Activated CD8-positive, alpha-beta T cell treated with anti-CD3 and anti-CD28 coated beads for 36 hours (primary cell): Measurements from ENCODE around the gene SYNPO. TPM values are rescaled to one million over a fixed set of nuclear protein-coding genes. Genes with fewer than 3 reads are reported as not detected.

Experiments
- ATAC-seq: fragments of 200-7000 bp; cut with Tn5 transposase; one replicate; pipeline ENCODE4 v1.10.0; 2021; ENCODE audit warnings: mild to moderate bottlenecking, moderate library complexity
- CTCF ChIA-PET: fragments of 350-600 bp; sonication (Branson Sonifier 250); formaldehyde crosslinking; loops from one replicate; lab custom pipeline; 2021; ENCODE audit warnings: antibody characterized with exemption; lab: Charles Lee
- POLR2A ChIA-PET: fragments of 350-600 bp; sonication (Branson Sonifier 250); formaldehyde crosslinking; loops from one replicate; lab custom pipeline; 2021; ENCODE audit warnings: antibody characterized with exemption; lab: Charles Lee
- DNase-seq: peaks from one replicate; pipeline ENCODE4 v3.0.0-alpha.2; 2020
- H3K27ac Mint-ChIP-seq: one replicate; pipeline ENCODE4 v1.8.0; 2021; ENCODE audit warnings: mild to moderate bottlenecking, mixed read lengths
- H3K27me3 Mint-ChIP-seq: one replicate; pipeline ENCODE4 v1.8.0; 2021; ENCODE audit warnings: mixed read lengths
- H3K36me3 Mint-ChIP-seq: one replicate; pipeline ENCODE4 v1.8.0; 2021; ENCODE audit warnings: low read depth, mixed read lengths
- H3K4me1 Mint-ChIP-seq: one replicate; pipeline ENCODE4 v1.8.0; 2021; ENCODE audit warnings: low read depth, mixed read lengths
- H3K4me3 Mint-ChIP-seq: one replicate; pipeline ENCODE4 v1.8.0; 2021; ENCODE audit warnings: mild to moderate bottlenecking, moderate library complexity, mixed read lengths
- H3K9me3 Mint-ChIP-seq: one replicate; pipeline ENCODE4 v1.8.0; 2021; ENCODE audit warnings: mixed read lengths
- CTCF ChIP-seq: fragments of 200-600 bp; IDR thresholded peaks from one replicate; pipeline ENCODE4 v1.8.0; 2022; ENCODE audit warnings: antibody characterized with exemption, mild to moderate bottlenecking
- intact Hi-C: fragments of 100-400 bp; cut with micrococcal nuclease; formaldehyde crosslinking; loops from one replicate; pipeline ENCODE4 v1.10.0; 2022
- total RNA-seq, 2 experiments: library from RNA; stranded (reverse); gene quantifications; one replicate each; pipeline ENCODE4 v1.2.3, GENCODE V29; 2021

Gene SYNPO
- total RNA-seq, 2 experiments from 2014 or later = 0.18 to 0.22 TPM

- no peak for ATAC-seq
- POLR2A ChIA-PET = no interaction called here
- H3K36me3 Mint-ChIP-seq = no peaks in the 10 kb centered on the region
Measured at GRCh38 chr5:150659360-150660107, 19.1 kb downstream of the SYNPO start.

GRCh38 chr5:150660108-150660831, 19.8 kb downstream of the SYNPO start:
- POLR2A ChIA-PET = no interaction called here
- ATAC-seq (no peak), DNase-seq (no peak)
- peaks cover 3% of the 10 kb centered on the region for H3K4me1 Mint-ChIP-seq
- no peak for TF ChIP-seq CTCF
- H3K9me3 Mint-ChIP-seq = no peaks in the 10 kb centered on the region
- intact Hi-C loops = no loop called here
- no peaks in the 10 kb centered on the region for H3K36me3 Mint-ChIP-seq
- no peaks in the 10 kb centered on the region for H3K27me3 Mint-ChIP-seq
- CTCF ChIA-PET = interaction anchor here (1.4 to 2.0 kb wide), 2 partner anchors 99 to 115 kb away, joined by 3 to 10 read pairs; no protein-coding TSS in a partner anchor
- no peak overlapping the region for H3K4me3 Mint-ChIP-seq
- H3K27ac Mint-ChIP-seq = no peak overlapping the region

More at GRCh38 chr5:150659360-150660107, 19.1 kb downstream of the SYNPO start:
- intact Hi-C loops = loop anchor here (2.0 kb wide), 1 partner anchor 99 kb away; no protein-coding TSS in a partner anchor
- Mint-ChIP-seq H3K9me3 (no peaks in the 10 kb centered on the region), H3K4me3 (no peak overlapping the region), H3K27me3 (no peaks in the 10 kb centered on the region), H3K27ac (no peak overlapping the region), H3K4me1 (peaks cover 3% of the 10 kb centered on the region)
- DNase-seq = no peak
- CTCF ChIA-PET = interaction anchor here (1.4 to 2.0 kb wide), 2 partner anchors 98 to 114 kb away, joined by 3 to 10 read pairs; no protein-coding TSS in a partner anchor
- TF ChIP-seq CTCF = no peak

GRCh38 chr5:150661086-150661485, 20.6 kb downstream of the SYNPO start, which contains the start of gene MYOZ3:
TSS of gene MYOZ3 (plus strand) at chr5:150661251. CDS start at chr5:150662942, 1,691 bp downstream.
- H3K4me3 Mint-ChIP-seq = no peak within 1 kb of the TSS
- DNase-seq (no peak), ATAC-seq (no peak)
- intact Hi-C loops = no loop called here
- CTCF ChIA-PET = interaction anchor here (2.0 kb wide), 1 partner anchor 100 kb away, joined by 10 read pairs; no protein-coding TSS in a partner anchor
- no peak within 1 kb of the TSS for H3K27ac Mint-ChIP-seq
- no peaks in the 10 kb centered on the region for H3K27me3 Mint-ChIP-seq
- H3K9me3 Mint-ChIP-seq = no peaks in the 10 kb centered on the region
- POLR2A ChIA-PET = interaction anchor here (0.5 kb wide), 1 partner anchor 130 kb away, joined by 3 read pairs; no protein-coding TSS in a partner anchor
- H3K4me1 Mint-ChIP-seq = no peaks in the 10 kb centered on the region
- no peak for TF ChIP-seq CTCF
- H3K36me3 Mint-ChIP-seq = no peaks in the 10 kb centered on the region

GRCh38 chr5:150661821-150662596, 21.5 kb downstream of the SYNPO start:
- Mint-ChIP-seq H3K9me3 (no peaks in the 10 kb centered on the region), H3K36me3 (no peaks in the 10 kb centered on the region), H3K27ac (no peak overlapping the region), H3K4me1 (no peaks in the 10 kb centered on the region), H3K27me3 (no peaks in the 10 kb centered on the region), H3K4me3 (no peak overlapping the region)
- POLR2A ChIA-PET = interaction anchor here (0.5 to 0.6 kb wide), 2 partner anchors 129 to 270 kb away, joined by 3 read pairs; no protein-coding TSS in a partner anchor
- DNase-seq = no peak
- intact Hi-C loops = no loop called here
- ATAC-seq = no peak
- no peak for TF ChIP-seq CTCF
- CTCF ChIA-PET = interaction anchor here (2.0 kb wide), 1 partner anchor 101 kb away, joined by 10 read pairs; no protein-coding TSS in a partner anchor
